K562 (cell line): ENCODE measurements around the gene BCO2. TPM values are rescaled to one million over a fixed set of nuclear protein-coding genes. Genes with fewer than 3 reads are reported as not detected.

ENCODE experiments used
- ATAC-seq: fragments of 200-7000 bp; cut with Tn5 transposase; 3 replicates; pipeline ENCODE4 v1.9.1; 2020; ENCODE audit warnings: moderate library complexity
- BruUV-seq: library from RNA; stranded (reverse); fragments of 400-500 nt; replicated peaks from 2 replicates; lab custom pipeline; 2021; lab: Mats Ljungman, UMichigan
- CTCF ChIA-PET: fragments of 300-600 bp; formaldehyde crosslinking; extraction: SDS; loops from one replicate; lab custom pipeline; 2021; ENCODE audit warnings: low intra/inter-chr PET ratio; lab: Yijun Ruan, JAX
- POLR2A ChIA-PET: fragments of 300-600, 350-650 bp; sonication (Branson Sonifier 250); formaldehyde crosslinking; extraction: SDS; loops from one replicate; lab custom pipeline; 2021; ENCODE audit warnings: antibody characterized with exemption, inconsistent platforms; lab: Yijun Ruan, JAX
- DNase-seq, 4 experiments: peaks; one replicate each; pipeline versions ENCODE4 v3.0.0 to v3.0.0-alpha.2; 2011 to 2018; ENCODE audit warnings: low spot score in 3 of 4, mixed read lengths in 3 of 4; ENCODE audit errors: extremely low read depth in 1 of 4
- FAIRE-seq: peaks from 2 replicates; lab custom pipeline; 2011; peaks lifted over from hg19 to GRCh38; lab: Jason Lieb, UNC
- H2AFZ ChIP-seq: 2 replicates; pipeline ENCODE4 v1.6.0; 2011; ENCODE audit warnings: low read depth, low read length, control low read depth, inconsistent platforms
- H3K27ac ChIP-seq: fragments of 200-600 bp; 3 replicates; pipeline ENCODE4 v1.8.0; 2011; ENCODE audit warnings: low read depth, mild to moderate bottlenecking, control low read depth, inconsistent platforms, low read length, moderate library complexity, mixed read lengths; ENCODE audit errors: extremely low read depth
- H3K27me3 ChIP-seq, 2 experiments: fragments of 300-600 bp in 1 of 2; 2 replicates in 1 of 2; 3 replicates in 1 of 2; pipeline versions ENCODE4 v1.6.0 to v1.8.0; 2011; ENCODE audit warnings: inconsistent platforms in 2 of 2, low read length in 2 of 2, mild to moderate bottlenecking in 1 of 2, mixed read lengths in 1 of 2, moderate library complexity in 1 of 2; ENCODE audit not compliant: control insufficient read depth in 2 of 2, insufficient read depth in 2 of 2
- H3K36me3 ChIP-seq: fragments of 300-600 bp; 3 replicates; pipeline ENCODE4 v1.8.0; 2011; ENCODE audit warnings: mild to moderate bottlenecking, low read length, inconsistent platforms; ENCODE audit not compliant: control insufficient read depth, insufficient read depth
- H3K4me1 ChIP-seq, 2 experiments: fragments of 200-600 bp in 1 of 2; replicated peaks in 1 of 2; 2 replicates in 1 of 2; 3 replicates in 1 of 2; pipeline versions ENCODE4 v1.5.1 to v1.8.0; 2011; ENCODE audit warnings: inconsistent platforms in 2 of 2, low read length in 2 of 2, mild to moderate bottlenecking in 1 of 2, mixed read lengths in 1 of 2, moderate library complexity in 1 of 2; ENCODE audit not compliant: control insufficient read depth in 2 of 2, insufficient read depth in 2 of 2
- H3K4me2 ChIP-seq: 2 replicates; pipeline ENCODE4 v1.6.1; 2011; ENCODE audit warnings: low read length, control low read depth, inconsistent platforms, mixed read lengths; ENCODE audit not compliant: insufficient read depth
- H3K4me3 ChIP-seq: fragments of 200-600 bp; sonication (generic), shearing (Covaris generic); 2 replicates; pipeline ENCODE4 v1.5.1; 2016; ENCODE audit warnings: control low read depth, inconsistent platforms
- H3K79me2 ChIP-seq: fragments of 200-600 bp; 3 replicates; pipeline ENCODE4 v1.8.0; 2011; ENCODE audit warnings: low read length, inconsistent platforms; ENCODE audit not compliant: control insufficient read depth, insufficient read depth
- H3K9ac ChIP-seq, 2 experiments: 2 replicates each; pipeline versions ENCODE4 v1.6.0 to v1.6.1; 2011; ENCODE audit warnings: low read depth in 2 of 2, low read length in 2 of 2, control low read depth in 1 of 2, inconsistent platforms in 1 of 2, mild to moderate bottlenecking in 1 of 2, mixed read lengths in 1 of 2; ENCODE audit not compliant: insufficient read depth in 1 of 2
- H3K9me1 ChIP-seq: one replicate; pipeline ENCODE4 v1.6.0; 2011; ENCODE audit warnings: inconsistent platforms, mild to moderate bottlenecking, low read length, moderate library complexity; ENCODE audit not compliant: control insufficient read depth, insufficient read depth
- H3K9me3 ChIP-seq: replicated peaks from 2 replicates; pipeline ENCODE4 v1.5.1; 2011; ENCODE audit warnings: low read depth, low read length, inconsistent platforms; ENCODE audit not compliant: control insufficient read depth, insufficient read depth
- H4K20me1 ChIP-seq: replicated peaks from 2 replicates; pipeline ENCODE4 v1.6.1; 2011; ENCODE audit warnings: low read length, inconsistent platforms, mixed read lengths; ENCODE audit not compliant: control insufficient read depth, insufficient read depth
- ATF4 ChIP-seq: fragments of 450-650 bp; formaldehyde crosslinking; IDR thresholded peaks from 2 replicates; pipeline ENCODE4 v1.4.0; 2022; ENCODE audit warnings: mild to moderate bottlenecking, moderate library complexity
- HNRNPH1 ChIP-seq: fragments of 200-400 bp; formaldehyde crosslinking; optimal IDR thresholded peaks from 2 replicates; pipeline ENCODE3; 2017; ENCODE audit warnings: low read depth, mild to moderate bottlenecking, low read length, moderate library complexity
- MCM5 ChIP-seq: fragments of 450-650 bp; IDR thresholded peaks from 2 replicates; pipeline ENCODE4 v1.6.1; 2016; ENCODE audit warnings: low read depth
- PRPF4 ChIP-seq: fragments of 200-400 bp; formaldehyde crosslinking; IDR thresholded peaks from one replicate; pipeline ENCODE4 v1.6.1; 2017; ENCODE audit warnings: low read length, low read depth, mild to moderate bottlenecking; ENCODE audit not compliant: insufficient read depth, poor library complexity, severe bottlenecking
- VEZF1 ChIP-seq: fragments of 200-800 bp; sonication (Bioruptor generic); IDR thresholded peaks from 2 replicates; pipeline ENCODE4 v1.6.1; 2017; ENCODE audit warnings: missing genetic modification characterization, missing compliant biosample characterization
- in situ Hi-C: fragments of 300-500 bp; cut with MboI; formaldehyde crosslinking; loops from 4 replicates; pipeline ENCODE4 v1.15.0; 2018; ENCODE audit warnings: inconsistent platforms, mixed read lengths
- intact Hi-C: fragments of 100-400 bp; cut with micrococcal nuclease; formaldehyde crosslinking; loops from 2 replicates; pipeline ENCODE4 v1.14.2; 2022
- polyA plus RNA-seq, 8 experiments: library from polyadenylated mRNA; depleted of rRNA in 4 of 8; stranded (reverse) in 5 of 8; unstranded in 3 of 8; fragments of >200 nt; fragmentation: Nextera tagmentation in 2 of 8; fragmentation: Illumina TruSeq in 1 of 8; extraction: Ambion mirVana in 2 of 8; extraction: Trizol in 1 of 8; gene quantifications; 2 replicates each; pipeline versions ENCODE4 v1.2.1 to v1.2.3, GENCODE V29; 2011 to 2014; ENCODE audit warnings: inconsistent platforms in 1 of 8, missing spikeins in 1 of 8
- total RNA-seq, 7 experiments: library from RNA; depleted of rRNA in 6 of 7; stranded (reverse); fragments of >200 nt in 6 of 7; fragmentation: Illumina TruSeq in 2 of 7; extraction: Trizol in 2 of 7; gene quantifications; 2 replicates each; pipeline versions ENCODE4 v1.2.1 to v1.2.3, GENCODE V29; 2011 to 2021; ENCODE audit warnings: low replicate concordance in 1 of 7

The BCO2 gene
- total and polyA plus RNA-seq, 9 of the 15 experiments (the other 6 are each of a cell fraction or from before 2014, with no cell fraction given) = 0.21 to 1.0 (median 0.47) TPM; not detected in 1

GRCh38 chr11:112179601-112180000 is 4.3 kb downstream of the BCO2 start:
- no peaks in the 10 kb centered on the region for H3K9me1 ChIP-seq
- TF ChIP-seq VEZF1 (CRISPR knock-in tag) (no peak), HNRNPH1 (no peak), ATF4 (CRISPR knock-in tag) (no peak), PRPF4 (no peak), MCM5 (no peak)
- BruUV-seq = no TSS peak
- in situ Hi-C loops (no loop called here), intact Hi-C loops (no loop called here)
- H3K27ac ChIP-seq = no peak overlapping the region
- H3K79me2 ChIP-seq = no peaks in the 10 kb centered on the region
- peaks cover 0 to 8% of the 10 kb centered on the region in 2 experiments; a peak in 2 of 5 replicates for H3K4me1 ChIP-seq
- H3K9me3 ChIP-seq = no peaks in the 10 kb centered on the region
- no peak overlapping the region for H3K4me3 ChIP-seq
- ChIA-PET POLR2A (interaction anchor here (0.6 kb wide), 1 partner anchor 105 kb away, joined by 3 read pairs; no protein-coding TSS in a partner anchor), CTCF (no interaction called here)
- ATAC-seq (no peak), DNase-seq (no peak), FAIRE-seq (no peak)
- H3K36me3 ChIP-seq = no peaks in the 10 kb centered on the region
- no peak overlapping the region for H3K4me2 ChIP-seq
- no peak overlapping the region for H3K9ac ChIP-seq
- H4K20me1 ChIP-seq = peaks cover 3% of the 10 kb centered on the region; the same call in 1 of the 2 replicates
- H2AFZ ChIP-seq = no peak overlapping the region
- H3K27me3 ChIP-seq = peaks cover 0 to 8% of the 10 kb centered on the region in 2 experiments; a peak in 2 of 5 replicates
